Liver (tissue), 3 donors: ENCODE results near the gene HCN1.

Source experiments
- EGR1 ChIP-seq, 2 donors: IDR thresholded peaks; 2 replicates each; pipeline ENCODE4 v1.6.1; 2016 to 2018; ENCODE audit warnings: antibody characterized with exemption in 2 of 2, low read depth in 2 of 2
- GABPA ChIP-seq, 2 donors: IDR thresholded peaks in 1 of 2; conservative IDR thresholded peaks in 1 of 2; 2 replicates each; pipeline ENCODE4 v1.6.1; 2016; ENCODE audit warnings: antibody characterized with exemption in 2 of 2, mild to moderate bottlenecking in 1 of 2, moderate library complexity in 1 of 2
- RAD21 ChIP-seq, 2 donors: IDR thresholded peaks; 2 replicates each; pipeline ENCODE4 v1.6.1; 2016; ENCODE audit warnings: antibody characterized with exemption in 2 of 2, mild to moderate bottlenecking in 2 of 2
- SP1 ChIP-seq: IDR thresholded peaks from 2 replicates; pipeline ENCODE4 v1.6.1; 2018; ENCODE audit warnings: antibody characterized with exemption, mild to moderate bottlenecking
- TAF1 ChIP-seq: conservative IDR thresholded peaks from 2 replicates; pipeline ENCODE4 v1.6.1; 2016; ENCODE audit warnings: antibody characterized with exemption, mild to moderate bottlenecking
- YY1 ChIP-seq: IDR thresholded peaks from 2 replicates; pipeline ENCODE4 v1.6.1; 2016; ENCODE audit warnings: antibody characterized with exemption, mild to moderate bottlenecking
- TF ChIP-seq, protein P1 (sequence below): fragments of 150-350 bp; IDR thresholded peaks from 2 replicates; pipeline ENCODE4 v1.5.1; 2017; ENCODE audit warnings: improper control_type of control experiment, low read depth, low read length; ENCODE audit not compliant: missing input control
- TF ChIP-seq, protein P2 (sequence below): IDR thresholded peaks from 2 replicates; pipeline ENCODE4 v1.6.1; 2016; ENCODE audit warnings: antibody characterized with exemption
- TF ChIP-seq, protein P3 (sequence below): IDR thresholded peaks from 2 replicates; pipeline ENCODE4 v1.6.1; 2016; ENCODE audit warnings: antibody characterized with exemption, mild to moderate bottlenecking
- TF ChIP-seq, protein P4 (sequence below): IDR thresholded peaks from 2 replicates; pipeline ENCODE4 v1.6.1; 2016; ENCODE audit warnings: antibody characterized with exemption
- donor health status: healthy.
- donor health status: healthy.

DNA sequence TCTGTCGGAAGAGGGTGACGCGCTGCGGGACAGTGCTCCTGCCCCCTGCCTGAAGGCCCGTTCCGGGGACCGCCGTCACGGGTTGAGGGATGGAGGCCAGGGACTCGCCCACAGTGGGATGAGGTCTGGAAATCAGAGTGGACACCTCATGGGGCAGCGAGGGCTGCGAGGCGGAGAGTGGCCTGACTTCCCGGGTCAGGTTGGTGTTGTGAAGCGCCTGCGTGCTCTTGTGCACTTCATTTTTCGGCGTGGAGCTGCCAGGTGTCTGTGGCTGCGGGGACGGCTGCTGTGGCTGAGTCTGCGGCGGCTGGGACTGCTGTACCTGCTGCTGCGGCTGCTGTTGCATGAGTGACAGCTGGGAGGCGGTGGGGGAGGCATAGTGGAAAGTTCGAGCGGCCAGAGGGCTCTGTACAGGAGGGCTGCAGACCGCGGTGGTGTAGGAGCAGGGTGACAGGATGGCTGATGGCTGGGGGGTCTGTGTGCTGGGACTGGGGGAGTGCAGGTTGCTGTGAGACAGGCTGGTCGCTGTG is 434.1 kb downstream of the HCN1 start:
- TF ChIP-seq, protein P1, sequence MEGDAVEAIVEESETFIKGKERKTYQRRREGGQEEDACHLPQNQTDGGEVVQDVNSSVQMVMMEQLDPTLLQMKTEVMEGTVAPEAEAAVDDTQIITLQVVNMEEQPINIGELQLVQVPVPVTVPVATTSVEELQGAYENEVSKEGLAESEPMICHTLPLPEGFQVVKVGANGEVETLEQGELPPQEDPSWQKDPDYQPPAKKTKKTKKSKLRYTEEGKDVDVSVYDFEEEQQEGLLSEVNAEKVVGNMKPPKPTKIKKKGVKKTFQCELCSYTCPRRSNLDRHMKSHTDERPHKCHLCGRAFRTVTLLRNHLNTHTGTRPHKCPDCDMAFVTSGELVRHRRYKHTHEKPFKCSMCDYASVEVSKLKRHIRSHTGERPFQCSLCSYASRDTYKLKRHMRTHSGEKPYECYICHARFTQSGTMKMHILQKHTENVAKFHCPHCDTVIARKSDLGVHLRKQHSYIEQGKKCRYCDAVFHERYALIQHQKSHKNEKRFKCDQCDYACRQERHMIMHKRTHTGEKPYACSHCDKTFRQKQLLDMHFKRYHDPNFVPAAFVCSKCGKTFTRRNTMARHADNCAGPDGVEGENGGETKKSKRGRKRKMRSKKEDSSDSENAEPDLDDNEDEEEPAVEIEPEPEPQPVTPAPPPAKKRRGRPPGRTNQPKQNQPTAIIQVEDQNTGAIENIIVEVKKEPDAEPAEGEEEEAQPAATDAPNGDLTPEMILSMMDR, result no peak
- TF ChIP-seq EGR1 (IDR thresholded peaks at IDR 0.05; ENCODE audit: low read depth in 2 of 2) (no peak), YY1 (no peak), SP1 (no peak), RAD21 (IDR thresholded peaks at IDR 0.05) (no peak), TAF1 (no peak), GABPA (IDR thresholded peaks at IDR 0.05 in 1 of 2, conservative IDR thresholded peaks at IDR 0.05 in 1 of 2) (no peak)
- TF ChIP-seq, protein P2, sequence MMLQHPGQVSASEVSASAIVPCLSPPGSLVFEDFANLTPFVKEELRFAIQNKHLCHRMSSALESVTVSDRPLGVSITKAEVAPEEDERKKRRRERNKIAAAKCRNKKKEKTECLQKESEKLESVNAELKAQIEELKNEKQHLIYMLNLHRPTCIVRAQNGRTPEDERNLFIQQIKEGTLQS, result no peak
- TF ChIP-seq, protein P3, sequence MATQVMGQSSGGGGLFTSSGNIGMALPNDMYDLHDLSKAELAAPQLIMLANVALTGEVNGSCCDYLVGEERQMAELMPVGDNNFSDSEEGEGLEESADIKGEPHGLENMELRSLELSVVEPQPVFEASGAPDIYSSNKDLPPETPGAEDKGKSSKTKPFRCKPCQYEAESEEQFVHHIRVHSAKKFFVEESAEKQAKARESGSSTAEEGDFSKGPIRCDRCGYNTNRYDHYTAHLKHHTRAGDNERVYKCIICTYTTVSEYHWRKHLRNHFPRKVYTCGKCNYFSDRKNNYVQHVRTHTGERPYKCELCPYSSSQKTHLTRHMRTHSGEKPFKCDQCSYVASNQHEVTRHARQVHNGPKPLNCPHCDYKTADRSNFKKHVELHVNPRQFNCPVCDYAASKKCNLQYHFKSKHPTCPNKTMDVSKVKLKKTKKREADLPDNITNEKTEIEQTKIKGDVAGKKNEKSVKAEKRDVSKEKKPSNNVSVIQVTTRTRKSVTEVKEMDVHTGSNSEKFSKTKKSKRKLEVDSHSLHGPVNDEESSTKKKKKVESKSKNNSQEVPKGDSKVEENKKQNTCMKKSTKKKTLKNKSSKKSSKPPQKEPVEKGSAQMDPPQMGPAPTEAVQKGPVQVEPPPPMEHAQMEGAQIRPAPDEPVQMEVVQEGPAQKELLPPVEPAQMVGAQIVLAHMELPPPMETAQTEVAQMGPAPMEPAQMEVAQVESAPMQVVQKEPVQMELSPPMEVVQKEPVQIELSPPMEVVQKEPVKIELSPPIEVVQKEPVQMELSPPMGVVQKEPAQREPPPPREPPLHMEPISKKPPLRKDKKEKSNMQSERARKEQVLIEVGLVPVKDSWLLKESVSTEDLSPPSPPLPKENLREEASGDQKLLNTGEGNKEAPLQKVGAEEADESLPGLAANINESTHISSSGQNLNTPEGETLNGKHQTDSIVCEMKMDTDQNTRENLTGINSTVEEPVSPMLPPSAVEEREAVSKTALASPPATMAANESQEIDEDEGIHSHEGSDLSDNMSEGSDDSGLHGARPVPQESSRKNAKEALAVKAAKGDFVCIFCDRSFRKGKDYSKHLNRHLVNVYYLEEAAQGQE, result no peak
- TF ChIP-seq, protein P4, sequence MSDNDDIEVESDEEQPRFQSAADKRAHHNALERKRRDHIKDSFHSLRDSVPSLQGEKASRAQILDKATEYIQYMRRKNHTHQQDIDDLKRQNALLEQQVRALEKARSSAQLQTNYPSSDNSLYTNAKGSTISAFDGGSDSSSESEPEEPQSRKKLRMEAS, result no peak
